Endothelial cell of hepatic sinusoid (primary cell): ENCODE results near the gene PGAP6.
"Not testable (repeated sequence)": the region's sequence is repeated elsewhere in the genome, so short reads cannot be mapped to it uniquely, and the experiment has no call there.

Experiments
- in situ Hi-C: cut with HindIII; loops from 2 replicates; pipeline ENCODE4 v1.10.0; 2017; ENCODE audit warnings: low sequenced_read_pairs

The PGAP6 gene

GRCh38 chr16:333406-334094 lies 48.2 kb downstream of the PGAP6 start:
- in situ Hi-C loops, result no loop called here

- in situ Hi-C loops, result not testable (repeated sequence)
These were observed 50.5 kb downstream of the PGAP6 start for GRCh38 chr16:331181-331814.

GRCh38 chr16:330741-331140 lies 51.0 kb downstream of the PGAP6 start:
- in situ Hi-C loops, result no loop called here

GRCh38 chr16:325375-326145 lies 56.2 kb downstream of the PGAP6 start:
- in situ Hi-C loops, result no loop called here

- in situ Hi-C loops, result loop anchor here (5.0 kb wide), 1 partner anchor 77 kb away; no protein-coding TSS in a partner anchor
These were observed 57.1 kb downstream of the PGAP6 start for GRCh38 chr16:324451-325334.

- in situ Hi-C loops, result loop anchor here (5.0 kb wide), 1 partner anchor 77 kb away; no protein-coding TSS in a partner anchor
These were observed 57.7 kb downstream of the PGAP6 start for GRCh38 chr16:324201-324450.

GRCh38 chr16:322476-323143 lies 59.2 kb downstream of the PGAP6 start:
- in situ Hi-C loops, result loop anchor here (5.0 kb wide), 1 partner anchor 75 kb away; no protein-coding TSS in a partner anchor

GRCh38 chr16:321532-321931 lies 60.2 kb downstream of the PGAP6 start:
- in situ Hi-C loops, result loop anchor here (5.0 kb wide), 1 partner anchor 74 kb away; no protein-coding TSS in a partner anchor
